Spleen (tissue), 11 donors: ENCODE measurements around the gene DIRAS3. TPM values are rescaled to one million over a fixed set of nuclear protein-coding genes. Genes with fewer than 3 reads are reported as not detected.

Source experiments
- DNase-seq: peaks from one replicate; pipeline ENCODE4 v3.0.0-alpha.2; 2020
- H3K27ac ChIP-seq, 8 donors: fragments of 200-600 bp; sonication (generic) in 7 of 8; 1 replicate in 4 of 8; 2 replicates in 4 of 8; pipeline versions ENCODE4 v1.5.0 to v1.8.0; 2016 to 2021; ENCODE audit warnings: inconsistent platforms in 4 of 8, mild to moderate bottlenecking in 4 of 8, moderate library complexity in 1 of 8
- H3K27me3 ChIP-seq, 7 donors: fragments of 200-600 bp; sonication (generic) in 6 of 7; replicated peaks in 1 of 7; 1 replicate in 4 of 7; 2 replicates in 3 of 7; pipeline versions ENCODE4 v1.5.0 to v1.8.0; 2016 to 2021; ENCODE audit warnings: inconsistent platforms in 3 of 7, mild to moderate bottlenecking in 1 of 7
- H3K36me3 ChIP-seq, 6 donors: fragments of 200-600 bp; sonication (generic) in 5 of 6; 1 replicate in 4 of 6; 2 replicates in 2 of 6; pipeline versions ENCODE4 v1.5.0 to v1.8.0; 2016 to 2021; ENCODE audit warnings: inconsistent platforms in 2 of 6
- H3K4me1 ChIP-seq, 6 donors: fragments of 200-600 bp; sonication (generic) in 5 of 6; 1 replicate in 3 of 6; 2 replicates in 3 of 6; pipeline versions ENCODE4 v1.5.0 to v1.8.0; 2016 to 2021; ENCODE audit warnings: inconsistent platforms in 3 of 6
- H3K4me3 ChIP-seq, 8 donors: fragments of 200-600 bp; sonication (generic) in 7 of 8; 1 replicate in 4 of 8; 2 replicates in 4 of 8; pipeline versions ENCODE4 v1.5.0 to v1.8.0; 2016 to 2021; ENCODE audit warnings: inconsistent platforms in 4 of 8, mild to moderate bottlenecking in 4 of 8, moderate library complexity in 2 of 8
- H3K9me3 ChIP-seq, 8 donors: fragments of 200-600 bp; sonication (generic) in 7 of 8; 1 replicate in 4 of 8; 2 replicates in 4 of 8; pipeline versions ENCODE4 v1.5.0 to v1.8.0; 2016 to 2021; ENCODE audit warnings: inconsistent platforms in 4 of 8
- CTCF ChIP-seq, 11 experiments: fragments of 200-600 bp in 7 of 11; fragments of 450-650 bp in 4 of 11; sonication (generic) in 4 of 11; IDR thresholded peaks in 8 of 11; conservative IDR thresholded peaks in 3 of 11; 1 replicate in 7 of 11; 2 replicates in 4 of 11; pipeline versions ENCODE4 v1.4.0 to v1.8.0; 2016 to 2021; ENCODE audit warnings: antibody characterized with exemption in 11 of 11, inconsistent platforms in 4 of 11, mild to moderate bottlenecking in 1 of 11
- POLR2A ChIP-seq, 3 donors: fragments of 450-650 bp; IDR thresholded peaks; one replicate each; pipeline ENCODE4 v1.5.1; 2017; ENCODE audit warnings: antibody characterized with exemption in 3 of 3, mild to moderate bottlenecking in 1 of 3
- POLR2AphosphoS5 ChIP-seq, 3 donors: sonication (generic); formaldehyde crosslinking; IDR thresholded peaks; one replicate each; pipeline ENCODE4 v1.5.1; 2017; ENCODE audit warnings: antibody characterized with exemption in 3 of 3
- WGBS, 5 donors: extraction: QIAGEN DNeasy Blood & Tissue Kit in 3 of 5; methylation state at CpG; one replicate each; pipeline versions ENCODE4 v1.1.5 to v1.1.7; 2013 to 2018; 5-methylcytosine and 5-hydroxymethylcytosine counted together
- intact Hi-C: fragments of 100-400 bp; cut with DNase I; formaldehyde crosslinking; loops from one replicate; pipeline ENCODE4 v1.15.0; 2023; ENCODE audit warnings: low total_unique reads
- polyA plus RNA-seq, 3 donors: library from polyadenylated mRNA; stranded (reverse); fragments of 200-250 nt; gene quantifications; one replicate each; pipeline ENCODE4 v1.2.1, GENCODE V29; 2013
- total RNA-seq, 7 donors: library from RNA; depleted of rRNA in 3 of 7; stranded (reverse); fragments of >200 nt in 3 of 7; fragmentation: NEBNext Ultra II Directional in 4 of 7; extraction: Animal tissue kit (Norgen Biotek cat#: 25700) in 4 of 7; gene quantifications; one replicate each; pipeline versions ENCODE4 v1.1.0 to v1.2.1, GENCODE V29; 2016 to 2021
- donor health status: healthy with polysubstance abuse.
- donor health status: DM: no; HTN: no; CAD: no; lungs with moderate emphysema.
- donor health status: DM: no; HTN: no; CAD: no.
- donor health status: Bipolar disorder and iron deficiency.
- donor health status: healthy.
- donor health status: DM: no; HTN: no; CAD: no.
- donor health status: DM: yes; HTN: yes; CAD: no.

DIRAS3 gene
- total and polyA plus RNA-seq, 10 donors, result 0.92 to 3.0 (median 1.5) TPM

- H3K36me3 ChIP-seq, result no peaks in the 10 kb centered on the region
- H3K4me3 ChIP-seq, result no peak overlapping the region
- TF ChIP-seq POLR2AphosphoS5 (IDR thresholded peaks at IDR 0.05) (no peak), POLR2A (IDR thresholded peaks at IDR 0.05) (no peak), CTCF (IDR thresholded peaks at IDR 0.05 in 8 of 11, conservative IDR thresholded peaks at IDR 0.05 in 3 of 11) (no peak)
- no peaks in the 10 kb centered on the region for H3K4me1 ChIP-seq
- DNase-seq, result no peak
- no peaks in the 10 kb centered on the region for H3K9me3 ChIP-seq
- H3K27me3 ChIP-seq, result no peaks in the 10 kb centered on the region
- no peak overlapping the region for H3K27ac ChIP-seq
- WGBS, 5 donors, result 78 to 88% (median 86%) methylated on average over 2 of the region's 2 CpGs
- intact Hi-C loops, result no loop called here
Measured at GRCh38 chr1:68015369-68015768, 35.1 kb downstream of the DIRAS3 start.

GRCh38 chr1:68013351-68013750 is 37.1 kb downstream of the DIRAS3 start:
- Histone ChIP-seq H3K9me3 (no peaks in the 10 kb centered on the region), H3K4me1 (no peaks in the 10 kb centered on the region), H3K27ac (no peak overlapping the region), H3K4me3 (no peak overlapping the region), H3K27me3 (no peaks in the 10 kb centered on the region), H3K36me3 (no peaks in the 10 kb centered on the region)
- WGBS, 5 donors, result 89 to 99% (median 91%) methylated on average over 4 of the region's 4 CpGs
- no peak for DNase-seq
- intact Hi-C loops, result no loop called here
- TF ChIP-seq CTCF (IDR thresholded peaks at IDR 0.05 in 8 of 11, conservative IDR thresholded peaks at IDR 0.05 in 3 of 11), result no peak
- TF ChIP-seq POLR2A (IDR thresholded peaks at IDR 0.05), result no peak
- no peak for TF ChIP-seq POLR2AphosphoS5 (IDR thresholded peaks at IDR 0.05)

- 82 to 92% (median 91%) methylated on average over 2 of the region's 2 CpGs for WGBS, 5 donors
- Histone ChIP-seq H3K9me3 (no peaks in the 10 kb centered on the region), H3K27ac (no peak overlapping the region), H3K27me3 (no peaks in the 10 kb centered on the region), H3K4me3 (no peak overlapping the region), H3K4me1 (no peaks in the 10 kb centered on the region), H3K36me3 (no peaks in the 10 kb centered on the region)
- no peak for DNase-seq
- no peak for TF ChIP-seq POLR2A (IDR thresholded peaks at IDR 0.05)
- no peak for TF ChIP-seq POLR2AphosphoS5 (IDR thresholded peaks at IDR 0.05)
- TF ChIP-seq CTCF (IDR thresholded peaks at IDR 0.05 in 8 of 11, conservative IDR thresholded peaks at IDR 0.05 in 3 of 11), result no peak
- intact Hi-C loops, result no loop called here
Measured at GRCh38 chr1:68011657-68012375, 38.6 kb downstream of the DIRAS3 start.

- Histone ChIP-seq H3K9me3 (no peaks in the 10 kb centered on the region), H3K4me3 (no peak overlapping the region), H3K27ac (no peak overlapping the region), H3K36me3 (no peaks in the 10 kb centered on the region), H3K27me3 (no peaks in the 10 kb centered on the region), H3K4me1 (no peaks in the 10 kb centered on the region)
- WGBS, 5 donors, result 15 to 19% (median 16%) methylated on average over 4 of the region's 4 CpGs
- intact Hi-C loops, result no loop called here
- TF ChIP-seq POLR2A (IDR thresholded peaks at IDR 0.05), result no peak
- TF ChIP-seq CTCF (IDR thresholded peaks at IDR 0.05 in 8 of 11, conservative IDR thresholded peaks at IDR 0.05 in 3 of 11), result no peak
- no peak for TF ChIP-seq POLR2AphosphoS5 (IDR thresholded peaks at IDR 0.05)
- no peak for DNase-seq
Measured at GRCh38 chr1:68010543-68010942, 39.9 kb downstream of the DIRAS3 start.
